Measurements from ENCODE around the gene NTMT1. TPM values are rescaled to one million over a fixed set of nuclear protein-coding genes. Genes with fewer than 3 reads are reported as not detected.

NTMT1 gene
- total RNA-seq, 4 donors from 2014 or later: 20.3 to 33.3 (median 31.9) TPM

DNA sequence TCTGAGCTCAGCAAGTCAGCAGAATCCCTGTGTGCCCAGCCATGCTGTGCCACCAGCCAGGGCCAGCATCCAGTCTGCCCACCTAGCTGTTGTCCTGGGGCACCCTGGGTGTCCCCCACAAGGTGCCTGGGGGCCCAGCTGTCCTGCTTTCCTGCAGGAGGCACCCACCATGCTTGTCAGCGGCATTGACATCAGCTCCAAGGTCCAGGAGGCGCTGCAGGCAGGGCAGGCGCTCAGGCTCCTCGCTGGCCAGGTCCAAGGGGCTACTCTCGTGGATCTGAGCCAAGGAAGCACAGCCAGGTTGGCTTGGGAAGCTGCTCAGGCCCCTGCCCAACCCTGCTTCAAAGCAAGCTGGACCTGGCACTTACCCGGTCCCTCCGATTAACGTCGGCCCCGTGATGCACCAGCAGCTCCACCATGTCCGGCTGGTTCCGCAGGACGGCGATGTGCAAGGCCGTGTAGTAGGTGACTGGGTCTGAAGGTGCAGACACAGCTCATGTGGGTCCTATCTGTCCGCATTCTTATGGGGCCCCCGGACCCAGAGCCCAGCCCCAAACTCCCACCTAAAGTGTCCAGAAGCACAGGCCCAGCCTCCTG, 13.2 kb downstream of the NTMT1 start:
- Histone ChIP-seq H3K4me3 (no peak overlapping the region), H3K9me3 (no peaks in the 10 kb centered on the region), H3K4me1 (peaks cover 23 to 40% (median 37%) of the 10 kb centered on the region in 4 donors), H3K27me3 (no peaks in the 10 kb centered on the region), H3K36me3 (peaks cover 41 to 58% (median 57%) of the 10 kb centered on the region in 4 donors), H3K27ac (replicated peaks in 1 of 4) (peak overlapping the region in 3 of 4 donors; percentile 42 to 91 (median 44))
- DNase-seq (ENCODE audit: extremely low spot score): no peak
- 90% methylated on average over 17 of the region's 17 CpGs for WGBS
- intact Hi-C loops (cut with DNase I): no loop called here
- no peak for TF ChIP-seq EP300 (IDR thresholded peaks at IDR 0.05)
- TF ChIP-seq POLR2A (IDR thresholded peaks at IDR 0.05; ENCODE audit: low read depth): no peak
- TF ChIP-seq CTCF (IDR thresholded peaks at IDR 0.05): no peak
- no peak for TF ChIP-seq POLR2AphosphoS5 (IDR thresholded peaks at IDR 0.05)

DNA sequence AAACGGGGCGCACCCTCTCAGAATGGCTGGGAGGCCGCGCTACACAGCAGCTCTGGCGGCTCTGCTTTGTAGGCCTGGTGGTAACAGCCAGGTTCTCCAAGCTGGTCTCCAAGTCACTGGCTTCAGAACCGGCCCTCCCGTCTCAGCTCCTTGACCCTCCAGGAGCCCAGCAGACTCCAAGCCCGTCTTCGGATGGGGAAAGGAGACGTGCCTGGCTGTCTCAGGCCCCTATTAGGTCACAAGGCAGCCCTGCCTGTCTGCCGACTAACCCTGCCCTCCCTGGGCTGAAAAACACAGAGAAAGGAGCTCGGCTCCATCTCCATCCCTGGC, 13.8 kb downstream of the NTMT1 start:
- H3K27ac ChIP-seq (replicated peaks in 1 of 4): peak overlapping the region; percentile 42 to 91 (median 62)
- no peak for DNase-seq (ENCODE audit: extremely low spot score)
- WGBS: 31% methylated on average over 5 of the region's 12 CpGs
- peaks cover 23 to 40% (median 37%) of the 10 kb centered on the region in 4 donors for H3K4me1 ChIP-seq
- no peak overlapping the region for H3K4me3 ChIP-seq
- TF ChIP-seq POLR2AphosphoS5 (IDR thresholded peaks at IDR 0.05): no peak
- no peak for TF ChIP-seq CTCF (IDR thresholded peaks at IDR 0.05)
- no peak for TF ChIP-seq EP300 (IDR thresholded peaks at IDR 0.05)
- no peak for TF ChIP-seq POLR2A (IDR thresholded peaks at IDR 0.05; ENCODE audit: low read depth)
- no peaks in the 10 kb centered on the region for H3K27me3 ChIP-seq
- intact Hi-C loops (cut with DNase I): loop anchor here (5.0 kb wide), 1 partner anchor 98 kb away; no protein-coding TSS in a partner anchor
- H3K36me3 ChIP-seq: peaks cover 35 to 52% (median 51%) of the 10 kb centered on the region in 4 donors
- H3K9me3 ChIP-seq: no peaks in the 10 kb centered on the region

- H3K4me3 ChIP-seq: peak overlapping the region; percentile 82 to 96 (median 91)
- no peak for DNase-seq (ENCODE audit: extremely low spot score)
- peak overlapping the region; percentile 42 to 91 (median 62) for H3K27ac ChIP-seq (replicated peaks in 1 of 4)
- no peaks in the 10 kb centered on the region for H3K9me3 ChIP-seq
- H3K27me3 ChIP-seq: no peaks in the 10 kb centered on the region
- TF ChIP-seq POLR2A (IDR thresholded peaks at IDR 0.05; ENCODE audit: low read depth): no peak
- H3K36me3 ChIP-seq: peaks cover 30 to 46% (median 45%) of the 10 kb centered on the region in 4 donors
- intact Hi-C loops (cut with DNase I): loop anchor here (5.0 kb wide), 1 partner anchor 97 kb away; no protein-coding TSS in a partner anchor
- H3K4me1 ChIP-seq: peaks cover 23 to 40% (median 37%) of the 10 kb centered on the region in 4 donors
- WGBS: 67% methylated on average over 22 of the region's 25 CpGs
Observed at GRCh38 chr9:129640086-129640870, 14.3 kb downstream of the NTMT1 start.

DNA sequence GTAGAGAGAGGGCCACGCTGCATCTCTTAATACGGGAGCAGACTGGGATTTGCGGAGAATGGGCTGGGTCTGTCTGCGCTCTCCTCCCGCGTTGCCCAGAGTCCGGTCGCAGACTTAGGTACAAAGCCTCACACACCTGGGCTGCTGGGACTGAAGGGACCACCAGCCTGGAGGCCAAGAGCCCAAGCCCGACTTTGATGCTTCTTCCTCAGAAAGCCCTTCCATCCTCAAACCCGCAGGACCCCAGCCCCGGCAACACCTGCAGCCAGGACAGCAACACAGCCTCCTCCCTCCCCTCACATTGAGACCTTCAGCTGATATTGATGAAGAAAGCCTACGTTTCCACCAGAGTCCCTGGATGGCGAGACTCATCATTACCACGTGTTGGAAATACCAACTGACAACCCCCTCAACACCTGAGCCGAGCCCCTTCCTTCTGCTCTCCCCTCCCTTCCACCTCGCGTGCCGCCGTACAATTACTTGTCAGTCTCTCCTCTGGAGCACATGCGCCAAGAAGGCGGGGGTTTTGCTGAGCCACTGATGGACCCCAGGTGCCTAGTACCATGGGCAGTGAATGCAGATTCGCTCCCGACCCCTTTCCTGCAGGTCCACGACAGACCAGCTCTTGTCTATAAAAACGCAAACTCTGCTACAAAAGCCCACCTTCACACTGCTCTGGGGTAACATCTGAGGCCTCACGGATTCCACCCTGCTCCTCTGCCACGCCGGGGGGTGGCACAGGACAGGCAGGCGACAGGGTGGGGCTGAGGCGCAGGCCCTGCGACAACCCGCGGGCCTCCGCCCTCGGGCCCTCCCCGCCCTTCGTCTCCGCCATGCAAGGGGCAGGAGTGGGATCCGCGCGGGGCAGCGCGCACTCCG, 15.1 kb downstream of the NTMT1 start:
- Histone ChIP-seq H3K27ac (replicated peaks in 1 of 4) (peak overlapping the region; percentile 81 to 91 (median 86)), H3K4me3 (peak overlapping the region; percentile 82 to 96 (median 91)), H3K27me3 (no peaks in the 10 kb centered on the region), H3K4me1 (peaks cover 23 to 40% (median 37%) of the 10 kb centered on the region in 4 donors), H3K9me3 (no peaks in the 10 kb centered on the region), H3K36me3 (peaks cover 24 to 38% (median 37%) of the 10 kb centered on the region in 4 donors)
- WGBS: 14% methylated on average over 18 of the region's 44 CpGs
- no peak for TF ChIP-seq CTCF (IDR thresholded peaks at IDR 0.05)
- no peak for TF ChIP-seq POLR2A (IDR thresholded peaks at IDR 0.05; ENCODE audit: low read depth)
- TF ChIP-seq POLR2AphosphoS5 (IDR thresholded peaks at IDR 0.05): no peak
- TF ChIP-seq EP300 (IDR thresholded peaks at IDR 0.05): no peak
- DNase-seq (ENCODE audit: extremely low spot score): no peak
- intact Hi-C loops (cut with DNase I): loop anchor here (5.0 kb wide), 1 partner anchor 96 kb away; no protein-coding TSS in a partner anchor

All from esophagus muscularis mucosa (tissue), 4 donors.